A673 (cell line): Measurements from ENCODE around the gene RAC2. TPM values are rescaled to one million over a fixed set of nuclear protein-coding genes. Genes with fewer than 3 reads are reported as not detected.

Source experiments
- BruUV-seq: library from RNA; stranded (reverse); fragments of 400-500 nt; replicated peaks from 2 replicates; lab custom pipeline; 2021; lab: Mats Ljungman, UMichigan
- CTCF ChIA-PET: fragments of 300-600 bp; sonication (Branson Sonifier 250); formaldehyde crosslinking; loops from one replicate; lab custom pipeline; 2022; ENCODE audit warnings: antibody characterized with exemption; lab: Charles Lee
- POLR2A ChIA-PET: fragments of 300-600 bp; sonication (Branson Sonifier 250); formaldehyde crosslinking; loops from one replicate; lab custom pipeline; 2022; ENCODE audit warnings: antibody characterized with exemption; ENCODE audit not compliant: low non-redundant PET; lab: Charles Lee
- DNase-seq: peaks from one replicate; pipeline ENCODE4 v3.0.0-alpha.2; 2015; ENCODE audit warnings: low spot score
- H3K27ac ChIP-seq: fragments of 200-600 bp; sonication (generic); 2 replicates; pipeline ENCODE4 v1.5.1; 2016; ENCODE audit warnings: mixed run types, low read depth, mild to moderate bottlenecking, mixed read lengths, antibody characterized with exemption, low read length; ENCODE audit not compliant: poor library complexity, severe bottlenecking
- H3K27me3 ChIP-seq: fragments of 200-600 bp; sonication (generic); replicated peaks from 2 replicates; pipeline ENCODE4 v1.6.1; 2017; ENCODE audit warnings: mixed run types, low read depth, mild to moderate bottlenecking, mixed read lengths, antibody characterized with exemption, low read length; ENCODE audit not compliant: insufficient read depth, poor library complexity
- H3K36me3 ChIP-seq: fragments of 200-600 bp; sonication (generic); 2 replicates; pipeline ENCODE4 v1.6.1; 2016; ENCODE audit warnings: mixed run types, mild to moderate bottlenecking, mixed read lengths, antibody characterized with exemption, low read length; ENCODE audit not compliant: insufficient read depth, poor library complexity, severe bottlenecking
- H3K4me1 ChIP-seq: fragments of 200-600 bp; sonication (generic); 2 replicates; pipeline ENCODE4 v1.6.1; 2017; ENCODE audit warnings: mixed run types, mild to moderate bottlenecking, mixed read lengths, antibody characterized with exemption, low read length; ENCODE audit not compliant: insufficient read depth, poor library complexity, severe bottlenecking
- H3K4me3 ChIP-seq: fragments of 200-600 bp; sonication (generic); 2 replicates; pipeline ENCODE4 v1.5.1; 2016; ENCODE audit warnings: low read depth, mixed run types, mild to moderate bottlenecking, mixed read lengths, low read length; ENCODE audit not compliant: poor library complexity, severe bottlenecking
- H3K9me3 ChIP-seq: fragments of 200-600 bp; sonication (generic); 2 replicates; pipeline ENCODE4 v1.6.1; 2016; ENCODE audit warnings: mixed run types, low read depth, mild to moderate bottlenecking, mixed read lengths, antibody characterized with exemption, low read length; ENCODE audit not compliant: poor library complexity, severe bottlenecking
- EZH2 ChIP-seq: fragments of 200-600 bp; sonication (generic); IDR thresholded peaks from 2 replicates; pipeline ENCODE4 v1.6.1; 2017; ENCODE audit warnings: borderline replicate concordance, low read depth, mild to moderate bottlenecking, mixed read lengths, antibody characterized with exemption, low read length; ENCODE audit not compliant: poor library complexity, severe bottlenecking
- intact Hi-C: fragments of 100-400 bp; cut with micrococcal nuclease; formaldehyde crosslinking; loops from one replicate; pipeline ENCODE4 v1.10.0; 2022; ENCODE audit not compliant: unreplicated experiment
- total RNA-seq: library from RNA; stranded (reverse); gene quantifications from 2 replicates; pipeline ENCODE4 v1.2.3, GENCODE V29; 2021
- TF ChIP-seq, protein P1 (sequence below): fragments of 300-800, 200-600 bp; sonication (generic); conservative IDR thresholded peaks from 2 replicates; pipeline ENCODE4 v1.5.1; 2017; ENCODE audit warnings: low read depth, mild to moderate bottlenecking, antibody characterized with exemption, low read length, moderate library complexity, mixed read lengths

Gene RAC2
- total RNA-seq, 1 experiment from 2014 or later, result 4.0 TPM

DNA sequence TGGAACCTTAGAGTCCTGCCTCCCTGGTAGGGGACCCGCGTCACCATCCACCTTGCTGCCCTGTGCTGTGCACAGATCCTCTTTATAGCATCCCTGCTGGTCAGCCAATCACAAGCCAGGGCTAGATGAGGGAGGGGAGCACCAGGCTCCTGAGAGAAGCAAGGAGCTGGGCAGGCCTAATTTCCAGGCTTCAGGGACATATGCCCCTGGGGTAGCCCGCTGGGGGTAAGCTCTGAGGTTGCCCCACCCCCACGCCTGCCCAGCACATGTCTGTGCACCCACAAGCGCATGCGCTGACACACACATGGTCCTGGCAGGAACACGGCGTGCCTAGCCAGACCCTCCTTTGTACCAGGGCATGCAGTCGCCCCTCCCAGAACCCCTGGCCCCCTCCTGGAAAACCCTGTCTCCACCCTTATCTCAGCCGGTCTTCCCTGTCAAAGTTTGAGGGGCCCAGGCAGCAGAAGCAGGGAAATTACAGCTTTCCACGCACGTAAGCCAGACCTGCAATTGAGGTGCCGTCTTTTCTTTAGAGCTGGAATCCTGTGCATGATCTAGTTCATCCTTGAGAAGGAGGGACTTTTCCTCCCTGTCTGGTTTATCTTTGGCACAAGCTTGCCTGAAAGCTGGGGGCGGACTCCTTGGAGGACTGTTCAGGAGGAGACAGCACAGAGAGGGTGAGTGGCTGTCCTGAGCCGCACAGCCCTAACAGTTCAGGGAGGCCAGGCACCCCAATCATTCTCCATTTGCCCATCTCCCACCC lies 33.8 kb downstream of the RAC2 start:
- POLR2A ChIA-PET, result no interaction called here
- no peak overlapping the region for H3K4me3 ChIP-seq
- CTCF ChIA-PET, result no interaction called here
- BruUV-seq, result no TSS peak
- H3K27ac ChIP-seq, result no peak overlapping the region
- no peak for DNase-seq
- H3K27me3 ChIP-seq, result no peaks in the 10 kb centered on the region
- no peaks in the 10 kb centered on the region for H3K36me3 ChIP-seq
- intact Hi-C loops, result no loop called here
- no peaks in the 10 kb centered on the region for H3K9me3 ChIP-seq
- no peak for TF ChIP-seq EZH2
- TF ChIP-seq, protein P1, sequence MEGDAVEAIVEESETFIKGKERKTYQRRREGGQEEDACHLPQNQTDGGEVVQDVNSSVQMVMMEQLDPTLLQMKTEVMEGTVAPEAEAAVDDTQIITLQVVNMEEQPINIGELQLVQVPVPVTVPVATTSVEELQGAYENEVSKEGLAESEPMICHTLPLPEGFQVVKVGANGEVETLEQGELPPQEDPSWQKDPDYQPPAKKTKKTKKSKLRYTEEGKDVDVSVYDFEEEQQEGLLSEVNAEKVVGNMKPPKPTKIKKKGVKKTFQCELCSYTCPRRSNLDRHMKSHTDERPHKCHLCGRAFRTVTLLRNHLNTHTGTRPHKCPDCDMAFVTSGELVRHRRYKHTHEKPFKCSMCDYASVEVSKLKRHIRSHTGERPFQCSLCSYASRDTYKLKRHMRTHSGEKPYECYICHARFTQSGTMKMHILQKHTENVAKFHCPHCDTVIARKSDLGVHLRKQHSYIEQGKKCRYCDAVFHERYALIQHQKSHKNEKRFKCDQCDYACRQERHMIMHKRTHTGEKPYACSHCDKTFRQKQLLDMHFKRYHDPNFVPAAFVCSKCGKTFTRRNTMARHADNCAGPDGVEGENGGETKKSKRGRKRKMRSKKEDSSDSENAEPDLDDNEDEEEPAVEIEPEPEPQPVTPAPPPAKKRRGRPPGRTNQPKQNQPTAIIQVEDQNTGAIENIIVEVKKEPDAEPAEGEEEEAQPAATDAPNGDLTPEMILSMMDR, result no peak
- no peaks in the 10 kb centered on the region for H3K4me1 ChIP-seq

DNA sequence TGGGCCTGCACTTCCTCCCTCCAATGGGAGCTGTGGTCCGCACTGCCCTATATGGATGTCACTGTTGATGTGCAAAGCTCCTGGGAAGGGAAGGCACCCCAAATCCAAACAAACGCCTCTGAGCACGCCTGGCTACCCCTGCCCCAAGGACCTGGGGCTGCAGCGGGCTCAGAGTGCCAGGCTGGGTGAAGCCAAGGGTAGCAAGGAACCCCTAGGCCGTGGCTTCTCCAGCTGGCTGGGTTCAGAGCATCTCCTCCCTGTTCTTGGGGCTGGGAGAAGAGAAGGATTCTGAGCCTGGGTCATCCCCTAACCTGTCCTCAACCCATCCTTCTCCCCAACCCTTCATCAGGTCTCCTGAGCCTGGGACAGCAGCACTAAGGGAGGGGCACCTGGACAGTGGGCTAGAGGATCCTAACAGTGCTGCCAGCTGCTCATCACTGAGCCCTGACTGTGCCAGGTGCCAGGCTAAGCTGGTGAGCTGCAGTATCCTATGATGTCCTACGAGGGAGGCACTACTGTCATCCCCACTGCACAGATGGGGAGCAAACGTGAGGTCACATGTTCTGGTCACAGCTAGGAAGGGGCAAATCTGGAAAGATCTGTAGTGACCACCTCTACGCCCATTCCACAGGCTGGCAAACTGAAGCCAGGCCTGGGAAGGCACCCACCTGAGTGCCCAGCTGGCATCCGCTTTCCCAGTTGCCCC lies 34.8 kb downstream of the RAC2 start:
- H3K4me3 ChIP-seq, result no peak overlapping the region
- no peaks in the 10 kb centered on the region for H3K4me1 ChIP-seq
- POLR2A ChIA-PET, result no interaction called here
- no peaks in the 10 kb centered on the region for H3K36me3 ChIP-seq
- intact Hi-C loops, result no loop called here
- no peak for DNase-seq
- TF ChIP-seq, protein P1, result no peak
- no peak for TF ChIP-seq EZH2
- BruUV-seq, result no TSS peak
- H3K27me3 ChIP-seq, result no peaks in the 10 kb centered on the region
- no peak overlapping the region for H3K27ac ChIP-seq
- no peaks in the 10 kb centered on the region for H3K9me3 ChIP-seq
- CTCF ChIA-PET, result no interaction called here

DNA sequence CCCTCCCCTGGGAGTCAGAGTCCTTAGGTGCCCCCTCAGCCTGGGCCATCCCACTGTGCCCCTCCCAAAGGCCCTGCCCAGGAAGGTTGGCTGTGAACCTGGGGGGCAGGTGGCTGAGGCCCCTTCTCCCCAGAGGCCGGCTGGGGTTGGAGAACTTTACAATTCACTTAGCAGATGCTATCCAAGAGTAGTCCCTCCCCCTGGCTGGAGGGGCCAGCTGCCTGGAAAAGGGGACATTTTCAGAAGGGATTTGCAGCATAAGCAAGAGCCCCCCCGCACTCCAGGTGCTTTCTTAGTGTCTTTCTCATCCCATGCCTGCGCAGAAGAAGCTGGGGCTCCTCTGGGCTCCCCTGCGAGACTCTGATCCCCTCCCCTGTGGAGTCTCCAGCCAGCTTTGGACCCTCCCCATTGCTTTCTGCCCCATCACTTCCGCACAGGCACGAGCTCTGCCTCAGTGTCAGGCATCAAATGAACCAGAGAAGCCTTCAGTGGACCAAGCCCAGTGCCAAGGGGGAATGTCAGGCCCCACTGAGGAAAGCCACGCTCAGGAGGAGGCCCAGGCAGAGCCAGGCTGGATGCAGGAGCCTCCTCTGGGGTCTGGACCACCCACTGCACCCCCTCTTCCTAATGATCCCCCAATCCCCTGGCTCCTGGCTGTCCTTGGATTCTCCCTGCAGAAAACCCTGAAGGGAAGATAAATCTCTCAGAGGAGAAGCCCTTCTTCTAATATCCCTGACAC lies 35.5 kb downstream of the RAC2 start:
- ChIA-PET CTCF (no interaction called here), POLR2A (no interaction called here)
- Histone ChIP-seq H3K4me3 (no peak overlapping the region), H3K27ac (no peak overlapping the region), H3K27me3 (no peaks in the 10 kb centered on the region), H3K9me3 (no peaks in the 10 kb centered on the region), H3K4me1 (no peaks in the 10 kb centered on the region), H3K36me3 (no peaks in the 10 kb centered on the region)
- no peak for DNase-seq
- intact Hi-C loops, result no loop called here
- TF ChIP-seq, protein P1, result no peak
- TF ChIP-seq EZH2, result no peak
- BruUV-seq, result no TSS peak
